SU-DHL-6 (cell line): Measurements from ENCODE around the gene TUBB3.

ENCODE experiments used
- CTCF ChIP-seq: fragments of 200-600 bp; sonication (generic); IDR thresholded peaks from one replicate; pipeline ENCODE4 v1.5.1; 2017; ENCODE audit warnings: antibody characterized with exemption, mild to moderate bottlenecking, low read length, moderate library complexity; ENCODE audit not compliant: insufficient read depth, poor library complexity, severe bottlenecking
- EZH2phosphoT487 ChIP-seq: fragments of 200-600 bp; sonication (generic), shearing (Covaris generic); conservative IDR thresholded peaks from 2 replicates; pipeline ENCODE4 v1.6.1; 2018; ENCODE audit warnings: mild to moderate bottlenecking, antibody characterized with exemption, low read length, moderate library complexity, mixed read lengths

DNA sequence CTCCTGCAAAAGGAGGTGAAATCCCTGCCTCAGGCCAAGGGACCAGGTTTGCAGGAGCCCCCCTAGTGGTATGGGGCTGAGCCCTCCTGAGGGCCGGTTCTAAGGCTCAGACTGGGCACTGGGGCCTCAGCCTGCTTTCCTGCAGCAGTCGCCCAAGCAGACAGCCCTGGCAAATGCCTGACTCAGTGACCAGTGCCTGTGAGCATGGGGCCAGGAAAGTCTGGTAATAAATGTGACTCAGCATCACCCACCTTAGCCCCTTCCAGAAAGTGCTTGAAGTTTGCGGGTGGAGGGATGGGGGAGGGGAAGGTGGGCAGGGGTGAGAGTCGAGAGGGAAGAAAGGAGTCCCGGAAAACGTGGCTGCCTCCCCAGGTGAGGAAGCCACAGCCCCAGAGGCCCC is 2.4 kb upstream of the TUBB3 start:
- no peak for TF ChIP-seq CTCF
- no peak for TF ChIP-seq EZH2phosphoT487
